ENCODE data around the gene RBMX.

RBMX gene

GRCh38 chrX:136828830-136829229, 51.7 kb downstream of the RBMX start:
- DNase-seq: no peak

- DNase-seq: no peak
These were observed 53.5 kb downstream of the RBMX start for GRCh38 chrX:136827026-136827425.

GRCh38 chrX:136825771-136826170, 54.8 kb downstream of the RBMX start:
- DNase-seq: no peak

Data from NCI-H2081 treated with DMSO at 0.1 percent for 48 hours (cell line).